Endothelial cell of umbilical vein (primary cell): ENCODE data around the gene TENM4. TPM values are rescaled to one million over a fixed set of nuclear protein-coding genes. Genes with fewer than 3 reads are reported as not detected.

Experiments
- BruUV-seq: library from RNA; stranded (reverse); fragments of 400-500 nt; replicated peaks from 2 replicates; lab custom pipeline; 2021; lab: Mats Ljungman, UMichigan
- CTCF ChIA-PET: fragments of 300-600, 350-600 bp; sonication (Branson Sonifier 250); formaldehyde crosslinking; loops from one replicate; lab custom pipeline; 2021; ENCODE audit warnings: antibody characterized with exemption, inconsistent platforms; lab: Charles Lee
- POLR2A ChIA-PET: fragments of 300-600, 350-600 bp; sonication (Branson Sonifier 250); formaldehyde crosslinking; loops from one replicate; lab custom pipeline; 2021; ENCODE audit warnings: antibody characterized with exemption, inconsistent platforms; lab: Charles Lee
- DNase-seq: peaks from one replicate; pipeline ENCODE4 v3.0.0-alpha.2; 2011; ENCODE audit warnings: low read depth, low spot score
- FAIRE-seq: peaks from 2 replicates; lab custom pipeline; 2011; peaks lifted over from hg19 to GRCh38; lab: Jason Lieb, UNC
- H2AFZ ChIP-seq: 2 replicates; pipeline ENCODE4 v1.6.0; 2012; ENCODE audit warnings: low read depth, low read length, control low read depth, inconsistent platforms
- H3K27ac ChIP-seq: 2 replicates; pipeline ENCODE4 v1.5.1; 2011; ENCODE audit warnings: low read depth, mild to moderate bottlenecking, control low read depth, low read length, moderate library complexity; ENCODE audit not compliant: insufficient read depth
- H3K27me3 ChIP-seq, 2 experiments: 2 replicates each; pipeline versions ENCODE4 v1.6.0 to v1.6.1; 2011; ENCODE audit warnings: low read length in 2 of 2, mixed read lengths in 1 of 2; ENCODE audit not compliant: control insufficient read depth in 2 of 2, insufficient read depth in 2 of 2
- H3K36me3 ChIP-seq, 2 experiments: 2 replicates in 1 of 2; 3 replicates in 1 of 2; pipeline ENCODE4 v1.5.1; 2011; ENCODE audit warnings: low read length in 2 of 2, mild to moderate bottlenecking in 1 of 2, moderate library complexity in 1 of 2; ENCODE audit not compliant: control insufficient read depth in 2 of 2, insufficient read depth in 2 of 2; ENCODE audit errors: extremely low read depth in 1 of 2
- H3K4me1 ChIP-seq: 3 replicates; pipeline ENCODE4 v1.5.1; 2011; ENCODE audit warnings: mild to moderate bottlenecking, low read length; ENCODE audit not compliant: control insufficient read depth, insufficient read depth; ENCODE audit errors: extremely low read depth
- H3K4me2 ChIP-seq: 2 replicates; pipeline ENCODE4 v1.6.1; 2011; ENCODE audit warnings: low read length, control low read depth, mixed read lengths; ENCODE audit not compliant: insufficient read depth
- H3K4me3 ChIP-seq, 3 experiments: fragments of 200-600 bp in 1 of 3; sonication (generic), shearing (Covaris generic) in 1 of 3; replicated peaks in 1 of 3; 2 replicates each; pipeline ENCODE4 v1.5.1; 2011 to 2016; ENCODE audit warnings: control low read depth in 3 of 3, low read length in 3 of 3, mild to moderate bottlenecking in 2 of 3, inconsistent platforms in 1 of 3, low read depth in 1 of 3, moderate library complexity in 1 of 3; ENCODE audit not compliant: insufficient read depth in 1 of 3
- H3K79me2 ChIP-seq: 2 replicates; pipeline ENCODE4 v1.6.0; 2012; ENCODE audit warnings: low read length, inconsistent platforms; ENCODE audit not compliant: control insufficient read depth, insufficient read depth
- H3K9ac ChIP-seq: replicated peaks from 2 replicates; pipeline ENCODE3; 2011; ENCODE audit warnings: low read length, control low read depth; ENCODE audit not compliant: insufficient read depth; ENCODE audit errors: extremely low read depth
- H3K9me1 ChIP-seq: replicated peaks from 3 replicates; pipeline ENCODE4 v1.6.0; 2011; ENCODE audit warnings: mild to moderate bottlenecking, low read length; ENCODE audit not compliant: control insufficient read depth, insufficient read depth; ENCODE audit errors: extremely low read depth
- H3K9me3 ChIP-seq: replicated peaks from 2 replicates; pipeline ENCODE4 v1.5.1; 2012; ENCODE audit warnings: low read length, inconsistent platforms; ENCODE audit not compliant: control insufficient read depth, insufficient read depth
- H4K20me1 ChIP-seq: replicated peaks from 2 replicates; pipeline ENCODE3; 2011; ENCODE audit warnings: mild to moderate bottlenecking, low read length; ENCODE audit not compliant: control insufficient read depth, insufficient read depth; ENCODE audit errors: extremely low read depth
- FOS ChIP-seq: IDR thresholded peaks from 2 replicates; pipeline ENCODE4 v1.6.1; 2011; ENCODE audit warnings: mild to moderate bottlenecking, low read length, moderate library complexity, borderline replicate concordance; ENCODE audit not compliant: insufficient read depth
- GATA2 ChIP-seq: IDR thresholded peaks from 2 replicates; pipeline ENCODE4 v1.7.0; 2011; ENCODE audit warnings: low read depth, mild to moderate bottlenecking, moderate library complexity, mixed read lengths, low read length; ENCODE audit not compliant: insufficient read length, insufficient read depth
- POLR2AphosphoS5 ChIP-seq: IDR thresholded peaks from 2 replicates; pipeline ENCODE4 v1.6.1; 2012; ENCODE audit warnings: low read depth, mild to moderate bottlenecking, control low read depth, low read length, moderate library complexity; ENCODE audit not compliant: insufficient read depth
- dilution Hi-C: fragments of 300-500 bp; cut with MboI; formaldehyde crosslinking; loops from one replicate; pipeline ENCODE4 v1.15.0; 2019; ENCODE audit warnings: low sequenced_read_pairs; ENCODE audit not compliant: extremely low pct_ligation_motif_present
- intact Hi-C: fragments of 100-400 bp; cut with micrococcal nuclease; formaldehyde crosslinking; loops from one replicate; pipeline ENCODE4 v1.10.0; 2022
- polyA plus RNA-seq, 4 experiments: library from polyadenylated mRNA; depleted of rRNA in 3 of 4; stranded (reverse) in 3 of 4; unstranded in 1 of 4; fragments of >200 nt; gene quantifications; 2 replicates each; pipeline versions ENCODE4 v1.2.1 to v1.2.3, GENCODE V29; 2011 to 2012; ENCODE audit warnings: missing spikeins in 1 of 4
- total RNA-seq: library from RNA; stranded (reverse); gene quantifications from 2 replicates; pipeline ENCODE4 v1.2.3, GENCODE V29; 2021

Gene TENM4
- total and polyA plus RNA-seq, 2 donors (not counting 3 experiments of a cell fraction or from before 2014, with no cell fraction given): 0.06 to 0.27 TPM

DNA sequence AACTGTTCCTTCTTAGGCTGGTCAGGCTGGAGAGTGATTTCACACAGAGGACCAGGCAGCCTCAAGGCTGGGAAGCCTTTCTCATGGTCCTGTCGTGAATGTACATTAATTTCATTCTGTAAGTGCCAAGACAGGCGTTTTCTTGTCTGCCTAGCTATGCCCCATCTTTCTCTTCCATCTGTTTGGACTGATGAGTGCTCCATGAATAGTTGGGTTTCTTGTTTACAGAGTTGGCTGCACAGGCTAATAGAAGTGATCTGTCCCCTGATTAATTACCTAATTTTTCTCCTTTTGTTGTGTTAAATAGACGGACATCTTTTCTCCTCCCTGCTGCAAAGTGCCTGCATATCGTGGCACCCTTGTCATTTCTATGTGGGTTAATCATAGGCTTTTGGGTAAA is 730.4 kb downstream of the TENM4 start:
- no peaks in the 10 kb centered on the region for H3K27me3 ChIP-seq
- intact Hi-C loops (no loop called here), dilution Hi-C loops (no loop called here)
- H3K36me3 ChIP-seq: no peaks in the 10 kb centered on the region
- FAIRE-seq (no peak), DNase-seq (no peak)
- no peak overlapping the region for H2AFZ ChIP-seq
- H3K9ac ChIP-seq: no peak overlapping the region
- H3K4me1 ChIP-seq: no peaks in the 10 kb centered on the region
- no TSS peak for BruUV-seq
- no peak for TF ChIP-seq POLR2AphosphoS5
- TF ChIP-seq GATA2: no peak
- no peaks in the 10 kb centered on the region for H3K9me3 ChIP-seq
- ChIA-PET CTCF (no interaction called here), POLR2A (no interaction called here)
- no peak overlapping the region for H3K4me3 ChIP-seq
- no peaks in the 10 kb centered on the region for H3K79me2 ChIP-seq
- H4K20me1 ChIP-seq: no peaks in the 10 kb centered on the region
- H3K9me1 ChIP-seq: no peaks in the 10 kb centered on the region
- H3K27ac ChIP-seq: no peak overlapping the region
- H3K4me2 ChIP-seq: no peak overlapping the region

- dilution Hi-C loops (no loop called here), intact Hi-C loops (no loop called here)
- no peak for TF ChIP-seq FOS
- Histone ChIP-seq H2AFZ (no peak overlapping the region), H3K9me3 (no peaks in the 10 kb centered on the region), H3K27ac (no peak overlapping the region), H3K9me1 (no peaks in the 10 kb centered on the region), H4K20me1 (no peaks in the 10 kb centered on the region), H3K36me3 (no peaks in the 10 kb centered on the region), H3K4me3 (no peak overlapping the region), H3K27me3 (no peaks in the 10 kb centered on the region), H3K79me2 (no peaks in the 10 kb centered on the region), H3K4me1 (no peaks in the 10 kb centered on the region), H3K4me2 (no peak overlapping the region), H3K9ac (no peak overlapping the region)
- FAIRE-seq (no peak), DNase-seq (no peak)
- BruUV-seq: no TSS peak
- ChIA-PET POLR2A (no interaction called here), CTCF (interaction anchor here (2.0 kb wide), 1 partner anchor 63 kb away, joined by 5 read pairs; no protein-coding TSS in a partner anchor)
These were observed 732.4 kb downstream of the TENM4 start for GRCh38 chr11:78708388-78708787.
